OCI-LY7 (cell line): Measurements from ENCODE around the gene HMCES. TPM values are rescaled to one million over a fixed set of nuclear protein-coding genes. Genes with fewer than 3 reads are reported as not detected.

Source experiments
- BruUV-seq: library from RNA; stranded (reverse); fragments of 400-500 nt; replicated peaks from 2 replicates; lab custom pipeline; 2021; lab: Mats Ljungman, UMichigan
- CTCF ChIA-PET: fragments of 300-600 bp; sonication (Branson Sonifier 250); formaldehyde crosslinking; loops from one replicate; lab custom pipeline; 2022; ENCODE audit warnings: antibody characterized with exemption; ENCODE audit not compliant: unreplicated experiment; lab: Charles Lee
- POLR2A ChIA-PET: fragments of 300-600 bp; sonication (Branson Sonifier 250); formaldehyde crosslinking; loops from one replicate; lab custom pipeline; 2022; ENCODE audit warnings: antibody characterized with exemption; lab: Charles Lee
- DNase-seq: peaks from one replicate; pipeline ENCODE4 v3.0.0-alpha.2; 2015; ENCODE audit warnings: low spot score
- H2AFZ ChIP-seq: fragments of 200-600 bp; sonication (generic), shearing (Covaris generic); 2 replicates; pipeline ENCODE4 v1.6.1; 2014; ENCODE audit warnings: mild to moderate bottlenecking, antibody characterized with exemption, low read length, moderate library complexity
- H3K27ac ChIP-seq: fragments of 200-600 bp; sonication (generic); 2 replicates; pipeline ENCODE4 v1.5.1; 2014; ENCODE audit warnings: mixed run types, low read depth, mild to moderate bottlenecking, moderate library complexity, low read length, inconsistent platforms; ENCODE audit not compliant: poor library complexity, severe bottlenecking
- H3K36me3 ChIP-seq: fragments of 200-600 bp; sonication (generic); 2 replicates; pipeline ENCODE4 v1.6.1; 2014; ENCODE audit warnings: mild to moderate bottlenecking, antibody characterized with exemption, low read length, moderate library complexity, mixed read lengths; ENCODE audit not compliant: insufficient read depth
- H3K4me1 ChIP-seq: fragments of 200-600 bp; sonication (generic); 2 replicates; pipeline ENCODE4 v1.5.1; 2014; ENCODE audit warnings: mild to moderate bottlenecking, low read length; ENCODE audit not compliant: insufficient read depth, poor library complexity, severe bottlenecking
- H3K4me2 ChIP-seq: fragments of 200-600 bp; sonication (generic); 2 replicates; pipeline ENCODE4 v1.6.1; 2014; ENCODE audit warnings: mild to moderate bottlenecking, low read length
- H3K4me3 ChIP-seq: fragments of 200-600 bp; sonication (generic); 2 replicates; pipeline ENCODE4 v1.5.1; 2014; ENCODE audit warnings: mild to moderate bottlenecking, low read depth, low read length; ENCODE audit not compliant: poor library complexity, severe bottlenecking
- H3K79me2 ChIP-seq: fragments of 200-600 bp; sonication (generic); 2 replicates; pipeline ENCODE4 v1.6.1; 2016; ENCODE audit warnings: low read depth, mild to moderate bottlenecking, low read length, moderate library complexity, mixed read lengths; ENCODE audit not compliant: insufficient read depth
- H3K9me2 ChIP-seq: fragments of 200-600 bp; sonication (generic); 2 replicates; pipeline ENCODE4 v1.6.1; 2016; ENCODE audit warnings: mild to moderate bottlenecking, low read length, mixed read lengths; ENCODE audit not compliant: insufficient read depth
- H3K9me3 ChIP-seq: fragments of 200-600 bp; sonication (generic); 2 replicates; pipeline ENCODE4 v1.6.1; 2014; ENCODE audit warnings: mild to moderate bottlenecking, mixed run types, low read length, mixed read lengths
- H4K20me1 ChIP-seq: fragments of 200-600 bp; sonication (generic); 2 replicates; pipeline ENCODE4 v1.6.1; 2014; ENCODE audit warnings: mild to moderate bottlenecking, antibody characterized with exemption, low read length, moderate library complexity, mixed read lengths; ENCODE audit not compliant: insufficient read depth
- EZH2phosphoT487 ChIP-seq: fragments of 200-600 bp; sonication (generic); IDR thresholded peaks from 2 replicates; pipeline ENCODE4 v1.6.1; 2018; ENCODE audit warnings: low read depth, borderline replicate concordance, mild to moderate bottlenecking, mixed run types, antibody characterized with exemption, low read length, moderate library complexity, mixed read lengths
- intact Hi-C: fragments of 100-400 bp; cut with micrococcal nuclease; formaldehyde crosslinking; loops from one replicate; pipeline ENCODE4 v1.10.0; 2022; ENCODE audit not compliant: unreplicated experiment
- total RNA-seq, 2 experiments: library from RNA; depleted of rRNA in 1 of 2; stranded (reverse); fragments of >200 nt in 1 of 2; shearing (Covaris generic) in 1 of 2; gene quantifications; 2 replicates each; pipeline ENCODE4 v1.2.3, GENCODE V29; 2014 to 2022
- TF ChIP-seq, protein P1 (sequence below): fragments of 200-600 bp; sonication (generic); conservative IDR thresholded peaks from 2 replicates; pipeline ENCODE4 v1.5.1; 2014; ENCODE audit warnings: mild to moderate bottlenecking, antibody characterized with exemption, low read length, moderate library complexity, mixed read lengths

Gene HMCES
- total RNA-seq, 2 experiments from 2014 or later, result 90.6 to 287 TPM

- intact Hi-C loops, result no loop called here
- BruUV-seq, result no TSS peak
- Histone ChIP-seq H3K4me2 (no peak overlapping the region), H3K4me3 (no peak overlapping the region), H4K20me1 (no peaks in the 10 kb centered on the region), H3K4me1 (peaks cover 11% of the 10 kb centered on the region), H2AFZ (no peak overlapping the region), H3K36me3 (peaks cover 51% of the 10 kb centered on the region), H3K79me2 (no peaks in the 10 kb centered on the region), H3K9me2 (no peaks in the 10 kb centered on the region), H3K27ac (no peak overlapping the region), H3K9me3 (no peaks in the 10 kb centered on the region)
- no peak for TF ChIP-seq EZH2phosphoT487
- TF ChIP-seq, protein P1, sequence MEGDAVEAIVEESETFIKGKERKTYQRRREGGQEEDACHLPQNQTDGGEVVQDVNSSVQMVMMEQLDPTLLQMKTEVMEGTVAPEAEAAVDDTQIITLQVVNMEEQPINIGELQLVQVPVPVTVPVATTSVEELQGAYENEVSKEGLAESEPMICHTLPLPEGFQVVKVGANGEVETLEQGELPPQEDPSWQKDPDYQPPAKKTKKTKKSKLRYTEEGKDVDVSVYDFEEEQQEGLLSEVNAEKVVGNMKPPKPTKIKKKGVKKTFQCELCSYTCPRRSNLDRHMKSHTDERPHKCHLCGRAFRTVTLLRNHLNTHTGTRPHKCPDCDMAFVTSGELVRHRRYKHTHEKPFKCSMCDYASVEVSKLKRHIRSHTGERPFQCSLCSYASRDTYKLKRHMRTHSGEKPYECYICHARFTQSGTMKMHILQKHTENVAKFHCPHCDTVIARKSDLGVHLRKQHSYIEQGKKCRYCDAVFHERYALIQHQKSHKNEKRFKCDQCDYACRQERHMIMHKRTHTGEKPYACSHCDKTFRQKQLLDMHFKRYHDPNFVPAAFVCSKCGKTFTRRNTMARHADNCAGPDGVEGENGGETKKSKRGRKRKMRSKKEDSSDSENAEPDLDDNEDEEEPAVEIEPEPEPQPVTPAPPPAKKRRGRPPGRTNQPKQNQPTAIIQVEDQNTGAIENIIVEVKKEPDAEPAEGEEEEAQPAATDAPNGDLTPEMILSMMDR, result no peak
- ChIA-PET POLR2A (interaction anchor here (0.7 kb wide), 1 partner anchor 31 kb away, joined by 4 read pairs; no protein-coding TSS in a partner anchor), CTCF (no interaction called here)
- no peak for DNase-seq
Observed at GRCh38 chr3:129308636-129309035, 30.0 kb downstream of the HMCES start.

GRCh38 chr3:129310111-129311011 is 31.7 kb downstream of the HMCES start:
- peaks cover 24% of the 10 kb centered on the region for H3K4me1 ChIP-seq
- ChIA-PET POLR2A (interaction anchor here (1.1 kb wide), 1 partner anchor 57 kb away, joined by 3 read pairs; no protein-coding TSS in a partner anchor), CTCF (no interaction called here)
- no peak overlapping the region for H3K4me3 ChIP-seq
- H3K79me2 ChIP-seq, result peaks cover 8% of the 10 kb centered on the region; the same call in 1 of the 2 replicates
- H3K9me3 ChIP-seq, result no peaks in the 10 kb centered on the region
- no TSS peak for BruUV-seq
- no peak for DNase-seq
- intact Hi-C loops, result loop anchor here (10.0 kb wide), 1 partner anchor 336 kb away; no protein-coding TSS in a partner anchor
- H3K9me2 ChIP-seq, result no peaks in the 10 kb centered on the region
- H2AFZ ChIP-seq, result no peak overlapping the region
- TF ChIP-seq, protein P1, result no peak
- TF ChIP-seq EZH2phosphoT487, result no peak
- no peaks in the 10 kb centered on the region for H4K20me1 ChIP-seq
- H3K4me2 ChIP-seq, result no peak overlapping the region
- no peak overlapping the region for H3K27ac ChIP-seq
- H3K36me3 ChIP-seq, result peaks cover 34% of the 10 kb centered on the region
